HepG2 (cell line): Measurements from ENCODE around the gene ZNF217. TPM values are rescaled to one million over a fixed set of nuclear protein-coding genes. Genes with fewer than 3 reads are reported as not detected.

ENCODE experiments used
- ATRX ChIP-seq: sonication (generic); formaldehyde crosslinking; IDR thresholded peaks from 2 replicates; pipeline ENCODE4 v1.4.0; 2020; ENCODE audit warnings: missing genetic modification reagents, borderline replicate concordance
- CCDC6 ChIP-seq: sonication (generic); formaldehyde crosslinking; IDR thresholded peaks from 2 replicates; pipeline ENCODE4 v1.8.1; 2022; ENCODE audit warnings: mild to moderate bottlenecking, missing genetic modification reagents, moderate library complexity
- CHD2 ChIP-seq: IDR thresholded peaks from 2 replicates; pipeline ENCODE4 v1.6.1; 2011; ENCODE audit warnings: low read depth, low read length, improper control_type of control experiment
- EHMT2 ChIP-seq: fragments of 200-600 bp; sonication (generic); IDR thresholded peaks from 2 replicates; pipeline ENCODE4 v1.7.0; 2017; ENCODE audit warnings: antibody characterized with exemption, low read depth, low read length, borderline replicate concordance
- FOXC1 ChIP-seq: sonication (generic); formaldehyde crosslinking; IDR thresholded peaks from 2 replicates; pipeline ENCODE4 v1.8.0; 2022; ENCODE audit warnings: mild to moderate bottlenecking, missing genetic modification reagents, borderline replicate concordance
- KAT8 ChIP-seq: IDR thresholded peaks from 2 replicates; pipeline ENCODE4 v1.6.1; 2016; ENCODE audit warnings: missing genetic modification reagents, missing compliant biosample characterization
- MAF1 ChIP-seq: sonication (generic); formaldehyde crosslinking; IDR thresholded peaks from 2 replicates; pipeline ENCODE4 v1.5.0; 2020; ENCODE audit warnings: missing genetic modification reagents, borderline replicate concordance
- MLLT10 ChIP-seq: sonication (generic); formaldehyde crosslinking; IDR thresholded peaks from 2 replicates; pipeline ENCODE4 v1.4.0; 2020; ENCODE audit warnings: missing genetic modification reagents
- NONO ChIP-seq, 2 experiments: fragments of 450-650 bp in 1 of 2; sonication (generic) in 1 of 2; formaldehyde crosslinking in 1 of 2; IDR thresholded peaks in 1 of 2; conservative IDR thresholded peaks in 1 of 2; 2 replicates each; pipeline versions ENCODE4 v1.6.1 to v1.8.0; 2017 to 2022; ENCODE audit warnings: mild to moderate bottlenecking in 1 of 2, missing genetic modification reagents in 1 of 2, moderate library complexity in 1 of 2
- PAF1 ChIP-seq: IDR thresholded peaks from 2 replicates; pipeline ENCODE4 v1.6.1; 2016; ENCODE audit warnings: missing genetic modification reagents, missing compliant biosample characterization
- SCMH1 ChIP-seq: sonication (generic); formaldehyde crosslinking; IDR thresholded peaks from 2 replicates; pipeline ENCODE4 v1.9.0; 2021; ENCODE audit warnings: missing genetic modification reagents, mild to moderate bottlenecking, borderline replicate concordance
- SRY ChIP-seq: sonication (generic); formaldehyde crosslinking; IDR thresholded peaks from 2 replicates; pipeline ENCODE4 v1.8.0; 2022; ENCODE audit warnings: mild to moderate bottlenecking, missing genetic modification reagents
- TSC22D2 ChIP-seq: sonication (generic); formaldehyde crosslinking; IDR thresholded peaks from 2 replicates; pipeline ENCODE4 v1.5.1; 2020; ENCODE audit warnings: missing genetic modification reagents, mild to moderate bottlenecking, borderline replicate concordance
- ZC3H4 ChIP-seq: sonication (generic); formaldehyde crosslinking; IDR thresholded peaks from 2 replicates; pipeline ENCODE4 v1.4.0; 2020; ENCODE audit warnings: missing genetic modification reagents, borderline replicate concordance
- ZNF326 ChIP-seq: sonication (generic); formaldehyde crosslinking; IDR thresholded peaks from 2 replicates; pipeline ENCODE4 v1.4.0; 2020; ENCODE audit warnings: missing genetic modification reagents, borderline replicate concordance
- ZNF460 ChIP-seq: sonication (generic); formaldehyde crosslinking; IDR thresholded peaks from 2 replicates; pipeline ENCODE4 v1.5.1; 2020; ENCODE audit warnings: missing genetic modification reagents, mild to moderate bottlenecking, borderline replicate concordance
- ZNF550 ChIP-seq: sonication (generic); formaldehyde crosslinking; IDR thresholded peaks from 2 replicates; pipeline ENCODE4 v1.4.0; 2020; ENCODE audit warnings: mild to moderate bottlenecking, missing genetic modification reagents, borderline replicate concordance
- ZNF788 ChIP-seq: sonication (generic); formaldehyde crosslinking; IDR thresholded peaks from 2 replicates; pipeline ENCODE4 v1.5.0; 2020; ENCODE audit warnings: mild to moderate bottlenecking, missing genetic modification reagents, borderline replicate concordance
- polyA plus RNA-seq, 8 experiments: library from polyadenylated mRNA; depleted of rRNA in 3 of 8; stranded (reverse) in 7 of 8; unstranded in 1 of 8; fragments of >200 nt; fragmentation: Illumina TruSeq in 4 of 8; extraction: Trizol in 4 of 8; gene quantifications; 2 replicates each; pipeline versions ENCODE4 v1.2.1 to v1.2.3, GENCODE V29; 2011 to 2016; ENCODE audit warnings: low read depth in 4 of 8, missing spikeins in 1 of 8, mixed read lengths in 1 of 8; ENCODE audit not compliant: insufficient read depth in 1 of 8
- total RNA-seq, 5 experiments: library from RNA; depleted of rRNA; stranded (reverse); fragments of >200 nt; fragmentation: Illumina TruSeq; extraction: Trizol; gene quantifications; 2 replicates each; pipeline ENCODE4 v1.2.3, GENCODE V29; 2016; ENCODE audit warnings: low read depth in 1 of 5
- TF ChIP-seq, protein P1 (sequence below): sonication (generic); formaldehyde crosslinking; IDR thresholded peaks from 2 replicates; pipeline ENCODE4 v1.5.0; 2020; ENCODE audit warnings: mild to moderate bottlenecking, missing genetic modification reagents
- TF ChIP-seq, protein P2 (sequence below): sonication (generic); formaldehyde crosslinking; IDR thresholded peaks from 2 replicates; pipeline ENCODE4 v1.5.0; 2020; ENCODE audit warnings: missing genetic modification reagents, mild to moderate bottlenecking, borderline replicate concordance
- TF ChIP-seq, protein P3 (sequence below): conservative IDR thresholded peaks from 2 replicates; pipeline ENCODE4 v1.6.1; 2018; ENCODE audit warnings: missing genetic modification reagents
- TF ChIP-seq, protein P4 (sequence below): sonication (generic); formaldehyde crosslinking; IDR thresholded peaks from 2 replicates; pipeline ENCODE4 v1.5.1; 2020; ENCODE audit warnings: missing genetic modification reagents, mild to moderate bottlenecking, borderline replicate concordance
- TF ChIP-seq, protein P5 (sequence below): IDR thresholded peaks from 2 replicates; pipeline ENCODE4 v1.6.1; 2016; ENCODE audit warnings: control low read depth

The ZNF217 gene
- total and polyA plus RNA-seq, 2 of the 13 experiments (the other 11 are each of a cell fraction or from before 2014, with no cell fraction given) = 22.3 to 29.8 TPM

DNA sequence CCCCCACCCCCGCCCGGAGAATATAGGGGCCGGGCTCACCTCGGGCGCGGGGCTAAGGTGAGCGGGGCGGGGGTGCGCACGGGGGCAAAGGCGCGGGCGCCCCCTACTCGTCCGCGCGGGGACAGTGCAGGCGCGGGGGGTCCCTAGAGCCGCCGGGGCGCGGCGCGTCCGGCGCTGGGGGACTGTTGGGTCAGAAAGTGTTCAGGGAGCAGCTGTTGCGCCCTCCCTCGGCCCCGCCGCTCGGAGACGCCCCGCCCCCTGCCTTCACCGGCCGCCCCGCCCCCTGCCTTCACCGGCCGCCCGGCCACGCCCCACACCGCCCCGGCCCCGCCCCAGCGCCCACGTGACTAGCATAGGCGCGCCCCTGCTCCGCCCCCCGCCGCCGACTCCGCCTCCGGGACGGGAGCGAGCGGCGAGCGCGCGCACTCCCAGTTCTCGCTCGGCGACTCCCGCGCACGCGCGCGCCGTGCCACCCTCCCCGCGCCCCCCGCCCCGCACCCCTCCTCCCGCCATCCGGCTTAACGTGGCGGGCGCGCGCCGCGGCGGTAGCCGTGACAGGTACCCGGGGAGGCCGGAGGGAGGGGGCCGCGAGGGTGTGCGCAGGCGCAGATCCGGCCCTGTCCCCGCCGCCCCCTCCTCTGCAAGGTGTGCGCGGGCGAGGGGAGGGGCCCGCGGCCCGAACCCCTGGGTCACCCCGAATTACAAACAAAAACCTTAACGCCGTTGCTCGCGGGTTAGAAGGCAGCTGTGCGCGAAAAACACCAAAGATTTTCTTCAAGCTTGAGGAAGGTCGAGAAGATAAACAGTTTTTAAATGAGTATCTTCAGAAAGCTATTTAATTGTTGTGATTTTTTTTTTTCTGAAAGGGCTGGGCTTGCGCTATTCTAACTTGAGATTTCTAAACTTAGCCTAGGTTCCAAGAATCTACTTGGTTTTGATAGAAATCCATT lies 704 bp upstream of the ZNF217 start (continued):
- TF ChIP-seq, protein P1, sequence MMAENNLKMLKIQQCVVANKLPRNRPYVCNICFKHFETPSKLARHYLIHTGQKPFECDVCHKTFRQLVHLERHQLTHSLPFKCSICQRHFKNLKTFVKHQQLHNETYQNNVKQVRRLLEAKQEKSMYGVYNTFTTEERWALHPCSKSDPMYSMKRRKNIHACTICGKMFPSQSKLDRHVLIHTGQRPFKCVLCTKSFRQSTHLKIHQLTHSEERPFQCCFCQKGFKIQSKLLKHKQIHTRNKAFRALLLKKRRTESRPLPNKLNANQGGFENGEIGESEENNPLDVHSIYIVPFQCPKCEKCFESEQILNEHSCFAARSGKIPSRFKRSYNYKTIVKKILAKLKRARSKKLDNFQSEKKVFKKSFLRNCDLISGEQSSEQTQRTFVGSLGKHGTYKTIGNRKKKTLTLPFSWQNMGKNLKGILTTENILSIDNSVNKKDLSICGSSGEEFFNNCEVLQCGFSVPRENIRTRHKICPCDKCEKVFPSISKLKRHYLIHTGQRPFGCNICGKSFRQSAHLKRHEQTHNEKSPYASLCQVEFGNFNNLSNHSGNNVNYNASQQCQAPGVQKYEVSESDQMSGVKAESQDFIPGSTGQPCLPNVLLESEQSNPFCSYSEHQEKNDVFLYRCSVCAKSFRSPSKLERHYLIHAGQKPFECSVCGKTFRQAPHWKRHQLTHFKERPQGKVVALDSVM (CRISPR knock-in tag) = 0 out of 2 replicates have a peak, but pooled peaks have one; percentile 31
- TF ChIP-seq ZNF326 = no peak
- TF ChIP-seq FOXC1 (CRISPR knock-in tag) = peak; percentile 26; the same call in 1 of the 2 replicates
- no peak for TF ChIP-seq CHD2
- TF ChIP-seq KAT8 (CRISPR knock-in tag) = peak; percentile 25
- no peak for TF ChIP-seq MLLT10
- TF ChIP-seq EHMT2 = no peak
- no peak for TF ChIP-seq MAF1
- TF ChIP-seq NONO (IDR thresholded peaks at IDR 0.05) = no peak
- TF ChIP-seq NONO (CRISPR knock-in tag; conservative IDR thresholded peaks at IDR 0.05) = peak; percentile 59
- TF ChIP-seq, protein P2, sequence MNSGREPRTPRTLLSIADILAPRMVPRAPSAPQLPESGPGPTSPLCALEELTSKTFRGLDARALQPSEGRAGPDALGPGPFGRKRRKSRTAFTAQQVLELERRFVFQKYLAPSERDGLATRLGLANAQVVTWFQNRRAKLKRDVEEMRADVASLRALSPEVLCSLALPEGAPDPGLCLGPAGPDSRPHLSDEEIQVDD (CRISPR knock-in tag) = no peak
- TF ChIP-seq ZNF550 (CRISPR knock-in tag) = no peak
- no peak for TF ChIP-seq SCMH1 (CRISPR knock-in tag)
- no peak for TF ChIP-seq PAF1 (CRISPR knock-in tag)
- TF ChIP-seq, protein P3, sequence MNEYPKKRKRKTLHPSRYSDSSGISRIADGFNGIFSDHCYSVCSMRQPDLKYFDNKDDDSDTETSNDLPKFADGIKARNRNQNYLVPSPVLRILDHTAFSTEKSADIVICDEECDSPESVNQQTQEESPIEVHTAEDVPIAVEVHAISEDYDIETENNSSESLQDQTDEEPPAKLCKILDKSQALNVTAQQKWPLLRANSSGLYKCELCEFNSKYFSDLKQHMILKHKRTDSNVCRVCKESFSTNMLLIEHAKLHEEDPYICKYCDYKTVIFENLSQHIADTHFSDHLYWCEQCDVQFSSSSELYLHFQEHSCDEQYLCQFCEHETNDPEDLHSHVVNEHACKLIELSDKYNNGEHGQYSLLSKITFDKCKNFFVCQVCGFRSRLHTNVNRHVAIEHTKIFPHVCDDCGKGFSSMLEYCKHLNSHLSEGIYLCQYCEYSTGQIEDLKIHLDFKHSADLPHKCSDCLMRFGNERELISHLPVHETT = no peak; the same call in 1 of the 2 replicates
- TF ChIP-seq, protein P4, sequence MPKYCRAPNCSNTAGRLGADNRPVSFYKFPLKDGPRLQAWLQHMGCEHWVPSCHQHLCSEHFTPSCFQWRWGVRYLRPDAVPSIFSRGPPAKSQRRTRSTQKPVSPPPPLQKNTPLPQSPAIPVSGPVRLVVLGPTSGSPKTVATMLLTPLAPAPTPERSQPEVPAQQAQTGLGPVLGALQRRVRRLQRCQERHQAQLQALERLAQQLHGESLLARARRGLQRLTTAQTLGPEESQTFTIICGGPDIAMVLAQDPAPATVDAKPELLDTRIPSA = no peak; the same call in 1 of the 2 replicates
- TF ChIP-seq CCDC6 = peak; percentile 46; the same call in 1 of the 2 replicates
- TF ChIP-seq ATRX = no peak
- peak; percentile 70; the same call in 1 of the 2 replicates for TF ChIP-seq SRY (CRISPR knock-in tag)
- TF ChIP-seq ZNF460 (CRISPR knock-in tag) = no peak; the same call in 1 of the 2 replicates
- peak; percentile 39; the same call in 1 of the 2 replicates for TF ChIP-seq TSC22D2 (CRISPR knock-in tag)
- peak; percentile 37; the same call in 1 of the 2 replicates for TF ChIP-seq ZNF788 (CRISPR knock-in tag)
- TF ChIP-seq, protein P5, sequence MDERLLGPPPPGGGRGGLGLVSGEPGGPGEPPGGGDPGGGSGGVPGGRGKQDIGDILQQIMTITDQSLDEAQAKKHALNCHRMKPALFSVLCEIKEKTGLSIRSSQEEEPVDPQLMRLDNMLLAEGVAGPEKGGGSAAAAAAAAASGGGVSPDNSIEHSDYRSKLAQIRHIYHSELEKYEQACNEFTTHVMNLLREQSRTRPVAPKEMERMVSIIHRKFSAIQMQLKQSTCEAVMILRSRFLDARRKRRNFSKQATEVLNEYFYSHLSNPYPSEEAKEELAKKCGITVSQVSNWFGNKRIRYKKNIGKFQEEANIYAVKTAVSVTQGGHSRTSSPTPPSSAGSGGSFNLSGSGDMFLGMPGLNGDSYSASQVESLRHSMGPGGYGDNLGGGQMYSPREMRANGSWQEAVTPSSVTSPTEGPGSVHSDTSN = no peak
- peak; percentile 79; the same call in 1 of the 2 replicates for TF ChIP-seq ZC3H4
